Measurements from ENCODE around the gene THYN1. TPM values are rescaled to one million over a fixed set of nuclear protein-coding genes. Genes with fewer than 3 reads are reported as not detected.

The THYN1 gene
- total RNA-seq, 1 donor from 2014 or later: 33.9 TPM

- TF ChIP-seq CTCF (IDR thresholded peaks at IDR 0.05): no peak
- H3K36me3 Mint-ChIP-seq (ENCODE audit: unreplicated experiment): peaks cover 39% of the 10 kb centered on the region
- no peaks in the 10 kb centered on the region for H3K9me3 Mint-ChIP-seq (ENCODE audit: unreplicated experiment)
- H3K27me3 Mint-ChIP-seq (ENCODE audit: unreplicated experiment): no peaks in the 10 kb centered on the region
- no peak for DNase-seq (ENCODE audit: extremely low spot score, unreplicated experiment)
- H3K4me3 Mint-ChIP-seq (ENCODE audit: unreplicated experiment): no peak overlapping the region
- no peak overlapping the region for H3K27ac Mint-ChIP-seq (ENCODE audit: unreplicated experiment)
- no peaks in the 10 kb centered on the region for H3K4me1 Mint-ChIP-seq (ENCODE audit: unreplicated experiment)
Measured at GRCh38 chr11:134206185-134206584, 47.0 kb downstream of the THYN1 start.

- H3K4me3 Mint-ChIP-seq (ENCODE audit: unreplicated experiment): no peak overlapping the region
- DNase-seq (ENCODE audit: extremely low spot score, unreplicated experiment): no peak
- no peaks in the 10 kb centered on the region for H3K4me1 Mint-ChIP-seq (ENCODE audit: unreplicated experiment)
- H3K9me3 Mint-ChIP-seq (ENCODE audit: unreplicated experiment): no peaks in the 10 kb centered on the region
- no peak overlapping the region for H3K27ac Mint-ChIP-seq (ENCODE audit: unreplicated experiment)
- H3K27me3 Mint-ChIP-seq (ENCODE audit: unreplicated experiment): no peaks in the 10 kb centered on the region
- TF ChIP-seq CTCF (IDR thresholded peaks at IDR 0.05): no peak
- H3K36me3 Mint-ChIP-seq (ENCODE audit: unreplicated experiment): peaks cover 39% of the 10 kb centered on the region
Measured at GRCh38 chr11:134205729-134206128, 47.4 kb downstream of the THYN1 start.

GRCh38 chr11:134202661-134203060 is 50.5 kb downstream of the THYN1 start:
- Mint-ChIP-seq H3K9me3 (ENCODE audit: unreplicated experiment) (no peaks in the 10 kb centered on the region), H3K4me3 (ENCODE audit: unreplicated experiment) (no peak overlapping the region), H3K36me3 (ENCODE audit: unreplicated experiment) (peaks cover 31% of the 10 kb centered on the region), H3K27ac (ENCODE audit: unreplicated experiment) (no peak overlapping the region), H3K27me3 (ENCODE audit: unreplicated experiment) (no peaks in the 10 kb centered on the region), H3K4me1 (ENCODE audit: unreplicated experiment) (no peaks in the 10 kb centered on the region)
- no peak for DNase-seq (ENCODE audit: extremely low spot score, unreplicated experiment)
- no peak for TF ChIP-seq CTCF (IDR thresholded peaks at IDR 0.05)

GRCh38 chr11:134200688-134201087 is 52.5 kb downstream of the THYN1 start:
- Mint-ChIP-seq H3K27me3 (ENCODE audit: unreplicated experiment) (no peaks in the 10 kb centered on the region), H3K4me1 (ENCODE audit: unreplicated experiment) (no peaks in the 10 kb centered on the region), H3K36me3 (ENCODE audit: unreplicated experiment) (peaks cover 28% of the 10 kb centered on the region), H3K4me3 (ENCODE audit: unreplicated experiment) (no peak overlapping the region), H3K27ac (ENCODE audit: unreplicated experiment) (no peak overlapping the region), H3K9me3 (ENCODE audit: unreplicated experiment) (no peaks in the 10 kb centered on the region)
- no peak for TF ChIP-seq CTCF (IDR thresholded peaks at IDR 0.05)
- DNase-seq (ENCODE audit: extremely low spot score, unreplicated experiment): no peak

- Mint-ChIP-seq H3K4me1 (ENCODE audit: unreplicated experiment) (no peaks in the 10 kb centered on the region), H3K27ac (ENCODE audit: unreplicated experiment) (no peak overlapping the region), H3K36me3 (ENCODE audit: unreplicated experiment) (peaks cover 25% of the 10 kb centered on the region), H3K9me3 (ENCODE audit: unreplicated experiment) (no peaks in the 10 kb centered on the region), H3K27me3 (ENCODE audit: unreplicated experiment) (no peaks in the 10 kb centered on the region), H3K4me3 (ENCODE audit: unreplicated experiment) (no peak overlapping the region)
- no peak for TF ChIP-seq CTCF (IDR thresholded peaks at IDR 0.05)
- DNase-seq (ENCODE audit: extremely low spot score, unreplicated experiment): no peak
Measured at GRCh38 chr11:134199531-134199930, 53.6 kb downstream of the THYN1 start.

Other genes with a start within 250 kb of the THYN1 start
- 170 and 177 TPM in 2 replicates for gene JAM3, start 184.3 kb downstream of the THYN1 start, total RNA-seq
- gene NCAPD3, start 29.4 kb downstream of the THYN1 start, total RNA-seq: 20.7 and 21.7 TPM in 2 replicates
- gene VPS26B, start 28.7 kb downstream of the THYN1 start, total RNA-seq: 54.3 and 58.8 TPM in 2 replicates
- gene ACAD8, start 216 bp upstream of the THYN1 start, total RNA-seq: 25.5 and 26.8 TPM in 2 replicates
- not detected in 2 replicates for gene GLB1L3, start 23.0 kb upstream of the THYN1 start, total RNA-seq
- gene GLB1L2, start 78.6 kb upstream of the THYN1 start, total RNA-seq: 0.21 TPM in 1 of 2 replicates, not detected in the other
- gene B3GAT1, start 158.9 kb upstream of the THYN1 start, total RNA-seq: 1.6 and 2.4 TPM in 2 replicates

All from osteocyte (in vitro differentiated cells).